GM21529 (cell line): ENCODE data around the gene ZNF546.
"Not testable (repeated sequence)": the region's sequence is repeated elsewhere in the genome, so short reads cannot be mapped to it uniquely, and the experiment has no call there.

ENCODE experiments used
- ATAC-seq: cut with Tn5 transposase; IDR thresholded peaks from one replicate; pipeline ENCODE4 v1.9.1; 2021; ENCODE audit not compliant: unreplicated experiment

Gene ZNF546

GRCh38 chr19:39996811-39997637, at the start of gene ZNF546:
ZNF546 (plus strand) TSS chr19:39997060; CDS start chr19:39998327, 1,267 bp downstream.
- ATAC-seq: peak; percentile 87

GRCh38 chr19:39949026-39949747, 47.7 kb upstream of the ZNF546 start:
- ATAC-seq: no peak

GRCh38 chr19:39951065-39951650, 45.7 kb upstream of the ZNF546 start:
- ATAC-seq: no peak

GRCh38 chr19:39951686-39952085, 45.2 kb upstream of the ZNF546 start:
- no peak for ATAC-seq

- no peak for ATAC-seq
Observed at GRCh38 chr19:39953915-39954314, 42.9 kb upstream of the ZNF546 start.

DNA sequence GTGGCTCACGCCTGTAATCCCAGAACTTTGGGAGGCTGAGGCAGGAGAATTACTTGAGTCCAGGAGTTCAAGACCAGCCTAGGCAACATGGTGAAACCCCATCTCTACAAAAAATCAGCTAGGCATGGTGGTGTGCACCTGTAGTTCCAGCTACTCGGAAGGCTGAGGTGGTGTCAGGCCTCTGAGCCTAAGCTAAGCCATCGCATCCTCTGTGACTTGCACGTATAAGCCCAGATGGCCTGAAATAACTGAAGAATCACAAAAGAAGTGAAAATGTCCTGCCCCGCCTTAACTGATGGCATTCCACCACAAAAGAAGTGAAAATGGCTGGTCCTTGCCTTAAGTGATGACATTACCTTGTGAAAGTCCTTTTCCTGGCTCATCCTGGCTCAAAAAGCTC, 39.0 kb upstream of the ZNF546 start:
- ATAC-seq: not testable (repeated sequence)

DNA sequence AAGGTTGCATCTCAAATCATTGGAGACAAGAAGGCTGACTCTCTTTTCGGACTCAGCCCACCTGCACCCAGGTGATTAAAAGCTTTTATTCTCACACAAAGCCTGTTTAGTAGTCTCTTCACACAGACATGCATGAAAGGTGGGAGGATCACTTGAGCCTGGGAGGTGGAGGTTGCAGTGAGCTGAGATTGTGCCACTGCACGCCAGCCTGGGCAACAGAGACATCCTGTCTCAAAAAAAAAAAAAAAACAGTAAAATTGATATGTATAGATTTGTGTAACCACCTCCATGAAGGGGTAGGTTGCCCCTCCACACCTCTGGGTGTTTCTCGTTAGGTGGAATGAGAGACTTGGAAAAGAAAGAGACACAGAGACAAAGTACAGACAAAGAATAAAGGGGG, 37.9 kb upstream of the ZNF546 start:
- ATAC-seq: not testable (repeated sequence)

GRCh38 chr19:39959407-39959806, 37.5 kb upstream of the ZNF546 start:
- ATAC-seq: not testable (repeated sequence)

DNA sequence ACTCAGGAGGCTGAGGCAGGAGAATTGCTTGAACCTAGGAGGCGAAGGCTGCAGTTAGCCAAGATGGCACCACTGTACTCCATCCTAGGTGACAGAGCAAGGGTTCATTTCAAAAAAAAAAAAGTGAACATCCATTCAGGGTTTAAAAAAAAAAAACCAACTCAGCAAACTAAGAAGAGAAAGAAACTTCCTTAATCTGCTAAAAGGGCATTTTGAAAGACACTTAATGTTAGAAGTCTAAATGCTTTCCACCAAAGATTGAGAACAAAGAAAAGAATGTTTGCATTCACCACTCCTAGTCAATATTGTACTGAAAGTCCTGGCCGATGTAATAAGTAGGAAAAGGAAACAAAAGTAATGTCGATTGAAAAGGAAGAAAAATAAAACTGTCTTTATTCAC, 33.0 kb upstream of the ZNF546 start:
- ATAC-seq: no peak

- no peak for ATAC-seq
Observed at GRCh38 chr19:39966617-39967016, 30.2 kb upstream of the ZNF546 start.

DNA sequence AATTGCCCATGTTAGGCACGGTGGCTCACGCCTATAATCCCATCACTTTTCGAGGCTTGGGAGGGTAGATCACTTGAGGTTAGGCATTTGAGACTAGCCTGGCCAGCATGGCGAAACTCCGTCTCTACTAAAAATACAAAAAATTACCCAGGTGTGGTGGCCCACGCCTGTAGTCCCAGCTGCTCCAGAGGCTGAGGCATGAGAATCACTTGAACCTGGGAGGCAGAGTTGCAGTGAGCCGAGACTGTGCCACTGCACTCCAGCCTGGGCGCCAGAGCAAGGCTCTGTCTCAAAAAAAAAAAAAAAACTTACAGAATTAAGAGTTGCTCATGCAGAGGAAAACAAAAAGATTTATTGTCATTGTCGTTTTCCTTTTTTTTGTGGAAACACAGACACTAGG, 29.3 kb upstream of the ZNF546 start:
- ATAC-seq: no peak

- no peak for ATAC-seq
Observed at GRCh38 chr19:39968789-39969188, 28.1 kb upstream of the ZNF546 start.

GRCh38 chr19:39969266-39969665, 27.6 kb upstream of the ZNF546 start:
- ATAC-seq: no peak

DNA sequence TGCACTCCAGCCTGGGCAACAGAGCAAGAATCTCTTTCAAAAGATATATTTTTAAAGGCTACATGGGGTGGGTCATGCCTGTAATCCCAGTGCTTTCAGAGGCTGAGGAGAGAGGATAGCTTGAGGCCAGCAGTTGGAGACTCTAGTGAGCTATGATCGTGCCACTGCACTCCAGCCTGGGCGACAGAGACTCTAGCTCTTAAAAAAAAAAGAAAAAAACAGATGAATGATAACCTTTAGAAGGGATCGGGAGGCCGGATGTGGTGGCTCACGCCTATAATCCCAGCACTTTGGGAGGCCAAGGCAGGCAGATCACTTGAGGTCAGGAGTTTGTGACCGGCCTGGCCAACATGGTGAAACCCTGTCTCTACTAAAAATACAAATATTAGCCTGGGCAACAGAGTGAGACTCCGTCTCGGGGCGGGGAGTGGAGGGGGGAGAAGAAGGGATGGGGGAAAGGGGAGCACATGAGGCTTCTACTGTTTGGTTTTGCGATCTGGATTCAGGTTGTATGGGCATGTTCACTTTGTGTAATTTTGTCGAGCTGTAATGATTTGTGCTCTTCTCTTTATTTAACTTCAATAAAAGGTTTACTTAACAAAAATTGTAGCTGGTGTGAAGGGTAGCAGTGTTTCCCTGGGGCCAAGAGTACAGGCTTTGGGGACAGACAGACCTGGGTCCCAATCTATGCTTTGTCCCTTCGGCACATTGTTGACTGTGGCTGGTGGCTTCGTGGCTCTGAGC, 27.0 kb upstream of the ZNF546 start:
- ATAC-seq: no peak

DNA sequence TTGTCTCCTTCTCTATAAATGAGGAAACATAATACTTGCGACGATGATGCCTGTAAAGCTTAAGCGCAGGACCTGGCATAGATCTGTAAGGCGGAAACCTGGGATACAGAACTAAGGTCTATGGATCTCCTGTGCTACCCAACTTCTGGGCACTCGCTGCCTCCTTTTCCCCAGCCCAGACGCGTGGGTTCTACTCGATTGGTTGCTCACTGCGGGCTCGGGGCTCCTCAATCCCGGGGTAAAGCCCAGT, 26.5 kb upstream of the ZNF546 start:
- ATAC-seq: peak; percentile 27

DNA sequence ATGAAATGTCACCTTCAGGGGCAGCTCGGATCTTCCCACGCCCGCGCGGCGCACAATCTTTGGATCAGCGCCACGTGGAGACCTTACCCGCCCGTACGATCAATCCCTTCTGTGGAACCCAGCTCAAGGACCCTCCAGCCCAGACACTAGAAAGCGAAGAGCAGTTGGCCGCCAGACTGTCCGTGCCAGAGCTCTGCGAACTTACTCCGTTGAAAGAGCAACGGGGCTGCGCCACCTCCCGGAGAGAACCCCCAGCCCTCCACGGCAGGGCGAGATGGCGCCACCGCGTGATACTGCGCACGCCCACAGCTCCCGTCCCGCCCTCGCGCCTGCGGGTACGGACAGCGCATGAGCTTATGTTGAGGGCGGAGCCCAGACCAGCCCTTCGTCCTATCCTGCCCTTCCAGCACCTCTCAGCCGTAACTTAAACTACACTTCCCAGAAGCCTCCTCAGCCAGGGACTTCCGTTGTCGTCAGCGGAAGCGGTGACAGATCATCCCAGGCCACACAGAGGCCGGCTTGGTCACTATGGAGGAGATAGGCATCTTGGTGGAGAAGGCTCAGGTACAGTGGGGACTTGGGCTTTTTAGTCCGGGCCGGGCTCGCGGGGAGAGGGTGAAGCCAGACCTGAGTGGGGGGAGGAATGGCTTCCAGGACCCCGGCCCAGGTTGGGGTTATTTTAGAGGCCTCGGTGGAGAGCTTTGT, 26.0 kb upstream of the ZNF546 start, which contains the start of gene PSMC4:
PSMC4 (plus strand) TSS at position 491 of the 705 bp plus-strand sequence; CDS start at position 529, 38 bp downstream.
- peak; percentile 93 for ATAC-seq

DNA sequence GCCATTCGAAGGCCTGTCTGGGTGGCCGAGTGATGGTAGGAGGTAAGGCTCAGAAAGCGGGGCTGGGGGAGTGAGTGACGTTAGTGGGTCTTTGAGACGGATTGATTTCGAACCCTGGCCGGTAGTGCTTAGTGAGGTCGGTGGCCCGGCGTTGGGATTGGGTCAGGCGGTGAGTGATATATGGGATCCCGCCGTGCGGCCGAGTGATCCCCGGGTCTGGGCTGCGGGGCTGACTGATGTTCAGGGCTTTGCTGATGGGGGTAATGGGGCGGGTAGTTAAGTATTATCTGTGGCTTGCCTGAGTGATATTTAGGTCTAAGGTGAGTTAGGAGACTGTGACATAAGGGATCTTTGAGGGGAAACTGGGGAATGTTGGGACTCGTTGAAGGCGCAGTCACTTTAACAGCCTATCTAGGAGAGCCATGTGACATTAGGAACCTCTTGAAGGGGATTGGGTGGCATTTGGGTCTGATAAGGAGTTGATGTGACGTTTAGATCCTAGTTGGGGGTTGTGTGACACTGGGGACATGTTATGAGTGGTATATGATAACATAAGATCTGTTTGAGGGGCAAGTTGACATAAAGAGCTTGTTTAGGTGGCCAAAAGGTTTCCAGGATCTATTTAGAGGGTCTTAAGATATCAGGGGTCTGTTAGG, 25.4 kb upstream of the ZNF546 start:
- ATAC-seq: no peak

DNA sequence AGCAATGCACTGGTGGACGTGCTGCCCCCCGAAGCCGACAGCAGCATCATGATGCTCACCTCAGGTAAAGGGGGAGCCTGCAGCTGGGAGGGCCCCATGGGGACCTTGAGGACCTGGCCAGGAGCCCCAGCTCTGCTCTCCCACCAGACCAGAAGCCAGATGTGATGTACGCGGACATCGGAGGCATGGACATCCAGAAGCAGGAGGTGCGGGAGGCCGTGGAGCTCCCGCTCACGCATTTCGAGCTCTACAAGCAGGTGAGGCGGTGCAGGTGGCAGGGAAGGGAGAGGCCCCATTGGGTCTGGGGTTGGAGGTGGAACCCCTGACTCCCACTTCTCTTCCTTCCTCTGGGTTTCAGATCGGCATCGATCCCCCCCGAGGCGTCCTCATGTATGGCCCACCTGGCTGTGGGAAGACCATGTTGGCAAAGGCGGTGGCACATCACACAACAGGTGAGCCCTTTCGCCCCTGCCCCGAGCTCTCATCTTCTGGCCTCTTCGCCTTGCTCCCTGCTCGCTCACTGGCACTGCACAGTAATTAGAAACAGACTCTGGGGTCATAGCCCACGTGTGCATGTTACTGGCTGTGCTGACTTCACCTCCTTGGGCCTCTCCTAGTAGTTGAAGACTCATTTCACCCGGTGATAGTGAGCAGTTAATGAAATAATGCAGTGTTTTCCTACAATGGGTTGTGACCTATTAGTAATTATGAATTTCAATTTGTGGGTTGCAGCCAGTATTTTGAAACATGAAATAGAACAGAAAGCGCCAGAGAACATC, 22.3 kb upstream of the ZNF546 start:
- ATAC-seq: no peak

- no peak for ATAC-seq
Observed at GRCh38 chr19:39982883-39983282, 14.0 kb upstream of the ZNF546 start.
